ENCODE measurements around the gene PSMD5.

The PSMD5 gene

DNA sequence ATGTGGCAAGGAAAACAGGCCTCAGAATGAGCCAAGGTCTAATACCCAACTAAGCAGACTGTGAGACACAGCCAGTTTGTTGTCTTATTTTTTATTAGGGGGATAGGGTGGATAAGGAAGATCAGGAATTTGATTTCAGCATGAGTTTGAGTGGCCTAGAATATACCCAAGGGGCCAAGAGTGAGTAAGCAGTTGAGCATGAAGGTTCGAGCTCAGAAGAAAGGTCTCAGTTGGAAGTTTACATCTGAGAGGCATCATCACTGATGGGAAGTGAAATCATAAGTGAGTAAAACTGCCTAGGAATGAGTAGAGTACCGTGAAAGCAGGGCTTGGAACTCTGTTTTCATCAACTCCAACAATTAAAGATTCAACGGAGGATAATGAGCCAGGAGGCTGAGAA is 12.6 kb downstream of the PSMD5 start:
- peaks cover 83% of the 10 kb centered on the region for H3K36me3 ChIP-seq (ENCODE audit: low read depth)
- ATAC-seq (ENCODE audit: low read depth) (no peak), DNase-seq (ENCODE audit: low spot score) (no peak)
- no peak overlapping the region for H3K27ac ChIP-seq (ENCODE audit: poor library complexity, severe bottlenecking)
- H3K4me3 ChIP-seq (ENCODE audit: severe bottlenecking), result no peak overlapping the region
- no peaks in the 10 kb centered on the region for H3K27me3 ChIP-seq (ENCODE audit: insufficient read depth, poor library complexity, severe bottlenecking)
- H3K4me1 ChIP-seq (ENCODE audit: insufficient read depth, poor library complexity, severe bottlenecking), result no peaks in the 10 kb centered on the region
- TF ChIP-seq, protein P1, sequence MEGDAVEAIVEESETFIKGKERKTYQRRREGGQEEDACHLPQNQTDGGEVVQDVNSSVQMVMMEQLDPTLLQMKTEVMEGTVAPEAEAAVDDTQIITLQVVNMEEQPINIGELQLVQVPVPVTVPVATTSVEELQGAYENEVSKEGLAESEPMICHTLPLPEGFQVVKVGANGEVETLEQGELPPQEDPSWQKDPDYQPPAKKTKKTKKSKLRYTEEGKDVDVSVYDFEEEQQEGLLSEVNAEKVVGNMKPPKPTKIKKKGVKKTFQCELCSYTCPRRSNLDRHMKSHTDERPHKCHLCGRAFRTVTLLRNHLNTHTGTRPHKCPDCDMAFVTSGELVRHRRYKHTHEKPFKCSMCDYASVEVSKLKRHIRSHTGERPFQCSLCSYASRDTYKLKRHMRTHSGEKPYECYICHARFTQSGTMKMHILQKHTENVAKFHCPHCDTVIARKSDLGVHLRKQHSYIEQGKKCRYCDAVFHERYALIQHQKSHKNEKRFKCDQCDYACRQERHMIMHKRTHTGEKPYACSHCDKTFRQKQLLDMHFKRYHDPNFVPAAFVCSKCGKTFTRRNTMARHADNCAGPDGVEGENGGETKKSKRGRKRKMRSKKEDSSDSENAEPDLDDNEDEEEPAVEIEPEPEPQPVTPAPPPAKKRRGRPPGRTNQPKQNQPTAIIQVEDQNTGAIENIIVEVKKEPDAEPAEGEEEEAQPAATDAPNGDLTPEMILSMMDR (IDR thresholded peaks at IDR 0.05; ENCODE audit: poor library complexity, severe bottlenecking), result no peak
- H3K9me3 ChIP-seq (ENCODE audit: severe bottlenecking), result no peaks in the 10 kb centered on the region

DNA sequence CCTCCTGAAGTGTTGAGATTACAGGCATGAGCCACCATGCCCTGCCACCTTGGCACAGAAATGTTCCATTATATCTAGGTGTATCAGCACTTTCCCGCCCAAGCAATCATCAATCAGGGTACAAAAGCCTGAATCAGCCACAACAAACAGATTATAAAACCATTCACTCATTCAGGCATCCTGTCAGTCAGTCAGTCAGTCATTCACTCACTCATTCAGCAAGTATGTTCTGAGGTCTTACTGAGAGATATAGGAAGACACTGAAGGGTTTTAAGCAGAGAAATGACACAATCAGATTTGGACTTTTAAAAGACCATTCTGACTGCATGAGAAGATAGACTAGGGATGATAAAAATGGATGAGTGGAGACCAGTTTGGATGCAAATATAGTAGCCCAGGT is 13.1 kb downstream of the PSMD5 start:
- peaks cover 83% of the 10 kb centered on the region for H3K36me3 ChIP-seq (ENCODE audit: low read depth)
- H3K27me3 ChIP-seq (ENCODE audit: insufficient read depth, poor library complexity, severe bottlenecking), result no peaks in the 10 kb centered on the region
- H3K27ac ChIP-seq (ENCODE audit: poor library complexity, severe bottlenecking), result no peak overlapping the region
- ATAC-seq (ENCODE audit: low read depth) (no peak), DNase-seq (ENCODE audit: low spot score) (no peak)
- no peaks in the 10 kb centered on the region for H3K4me1 ChIP-seq (ENCODE audit: insufficient read depth, poor library complexity, severe bottlenecking)
- H3K9me3 ChIP-seq (ENCODE audit: severe bottlenecking), result no peaks in the 10 kb centered on the region
- no peak overlapping the region for H3K4me3 ChIP-seq (ENCODE audit: severe bottlenecking)
- TF ChIP-seq, protein P1 (IDR thresholded peaks at IDR 0.05; ENCODE audit: poor library complexity, severe bottlenecking), result no peak

DNA sequence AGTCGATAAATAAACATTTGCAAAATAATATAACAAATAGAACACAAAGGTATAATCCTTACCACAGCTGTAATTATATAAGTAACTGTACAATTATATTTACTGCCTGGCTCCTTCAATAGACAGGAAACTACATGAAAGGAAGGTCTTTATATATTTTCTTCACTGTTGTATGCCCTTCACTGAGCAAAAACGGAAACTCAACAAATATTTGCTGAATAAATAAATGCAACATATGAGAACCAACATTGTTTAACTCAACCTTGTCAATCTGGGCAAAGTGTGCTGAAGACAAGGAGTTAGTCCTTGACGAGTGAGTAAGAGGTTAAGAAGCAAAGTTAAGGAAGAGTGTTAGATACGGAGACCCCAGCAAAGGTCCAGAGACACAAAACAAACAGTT is 22.6 kb downstream of the PSMD5 start:
- no peak overlapping the region for H3K27ac ChIP-seq (ENCODE audit: poor library complexity, severe bottlenecking)
- no peaks in the 10 kb centered on the region for H3K27me3 ChIP-seq (ENCODE audit: insufficient read depth, poor library complexity, severe bottlenecking)
- TF ChIP-seq, protein P1 (IDR thresholded peaks at IDR 0.05; ENCODE audit: poor library complexity, severe bottlenecking), result no peak
- ATAC-seq (ENCODE audit: low read depth) (no peak), DNase-seq (ENCODE audit: low spot score) (no peak)
- H3K4me1 ChIP-seq (ENCODE audit: insufficient read depth, poor library complexity, severe bottlenecking), result no peaks in the 10 kb centered on the region
- H3K9me3 ChIP-seq (ENCODE audit: severe bottlenecking), result peaks cover 2% of the 10 kb centered on the region
- H3K4me3 ChIP-seq (ENCODE audit: severe bottlenecking), result no peak overlapping the region
- peaks cover 68% of the 10 kb centered on the region for H3K36me3 ChIP-seq (ENCODE audit: low read depth)

DNA sequence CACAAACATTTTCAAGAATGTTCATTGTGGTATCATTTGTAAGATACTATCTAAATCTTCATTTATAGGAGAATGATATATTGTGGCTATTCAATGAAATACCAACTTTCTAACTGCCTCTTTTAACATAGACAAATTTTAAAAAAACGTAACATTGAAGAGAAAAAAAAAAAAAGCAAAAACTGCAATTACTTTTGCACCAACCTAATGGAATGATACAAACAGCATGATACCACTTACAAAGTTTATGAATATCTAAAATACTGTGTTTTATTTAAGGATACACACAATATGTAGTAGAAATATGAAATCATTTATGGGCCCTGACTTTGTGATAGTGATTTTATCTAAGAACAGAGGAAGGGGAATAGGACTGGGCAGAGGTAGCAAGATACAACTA is 24.1 kb downstream of the PSMD5 start:
- Histone ChIP-seq H3K27me3 (ENCODE audit: insufficient read depth, poor library complexity, severe bottlenecking) (no peaks in the 10 kb centered on the region), H3K4me1 (ENCODE audit: insufficient read depth, poor library complexity, severe bottlenecking) (no peaks in the 10 kb centered on the region), H3K36me3 (ENCODE audit: low read depth) (peaks cover 58% of the 10 kb centered on the region), H3K27ac (ENCODE audit: poor library complexity, severe bottlenecking) (no peak overlapping the region), H3K4me3 (ENCODE audit: severe bottlenecking) (no peak overlapping the region), H3K9me3 (ENCODE audit: severe bottlenecking) (peaks cover 2% of the 10 kb centered on the region)
- TF ChIP-seq, protein P1 (IDR thresholded peaks at IDR 0.05; ENCODE audit: poor library complexity, severe bottlenecking), result no peak
- DNase-seq (ENCODE audit: low spot score), result no peak
- ATAC-seq (ENCODE audit: low read depth), result no peak

DNA sequence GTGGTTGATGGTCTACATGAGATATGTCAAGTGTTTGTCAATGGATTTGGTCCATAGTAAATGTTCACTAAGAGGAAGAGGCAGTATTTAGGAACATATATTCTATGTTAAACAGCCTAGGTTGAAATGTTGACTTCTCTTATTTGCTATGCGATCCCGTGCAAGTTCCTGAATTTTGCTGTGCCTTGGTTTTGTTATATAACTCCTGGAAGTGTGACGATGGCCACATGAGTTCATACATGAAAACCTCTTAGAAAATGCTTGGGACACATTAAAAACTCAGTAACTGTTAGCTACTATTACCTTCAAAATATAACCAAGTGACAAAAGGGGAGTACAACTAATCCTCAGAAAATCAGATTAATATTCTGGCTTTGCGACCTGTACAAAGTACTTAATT is 27.6 kb downstream of the PSMD5 start:
- ATAC-seq (ENCODE audit: low read depth) (no peak), DNase-seq (ENCODE audit: low spot score) (no peak)
- Histone ChIP-seq H3K4me3 (ENCODE audit: severe bottlenecking) (no peak overlapping the region), H3K36me3 (ENCODE audit: low read depth) (peaks cover 40% of the 10 kb centered on the region), H3K27ac (ENCODE audit: poor library complexity, severe bottlenecking) (no peak overlapping the region), H3K9me3 (ENCODE audit: severe bottlenecking) (no peaks in the 10 kb centered on the region), H3K27me3 (ENCODE audit: insufficient read depth, poor library complexity, severe bottlenecking) (no peaks in the 10 kb centered on the region), H3K4me1 (ENCODE audit: insufficient read depth, poor library complexity, severe bottlenecking) (no peaks in the 10 kb centered on the region)
- TF ChIP-seq, protein P1 (IDR thresholded peaks at IDR 0.05; ENCODE audit: poor library complexity, severe bottlenecking), result no peak

Measured in RWPE2 (cell line).